AG04450 (cell line): ENCODE measurements around the gene PFKP. TPM values are rescaled to one million over a fixed set of nuclear protein-coding genes. Genes with fewer than 3 reads are reported as not detected.
A peak's percentile ranks its signal among the peaks of the same experiment; 100 is the strongest.

Source experiments
- CTCF ChIA-PET: fragments of 300-600, 350-600 bp; formaldehyde crosslinking; extraction: SDS; loops from one replicate; lab custom pipeline; 2022; ENCODE audit warnings: antibody characterized with exemption, inconsistent platforms; lab: Charles Lee
- POLR2A ChIA-PET: fragments of 350-600 bp; formaldehyde crosslinking; extraction: SDS; loops from one replicate; lab custom pipeline; 2021; ENCODE audit warnings: antibody characterized with exemption, inconsistent platforms; lab: Yijun Ruan, JAX
- DNase-seq: peaks from one replicate; pipeline ENCODE4 v3.0.0-alpha.2; 2011; ENCODE audit warnings: low read depth, low spot score
- H3K27ac ChIP-seq: one replicate; pipeline ENCODE4 v1.5.1; 2012; ENCODE audit warnings: low read depth, low read length, control low read depth
- H3K27me3 ChIP-seq: one replicate; pipeline ENCODE4 v1.6.0; 2012; ENCODE audit warnings: low read length; ENCODE audit not compliant: control insufficient read depth, insufficient read depth
- H3K4me3 ChIP-seq: 2 replicates; pipeline ENCODE4 v1.5.1; 2011; ENCODE audit warnings: mild to moderate bottlenecking, low read depth, low read length, control low read depth
- H3K9me3 ChIP-seq: 2 replicates; pipeline ENCODE4 v1.5.1; 2012; ENCODE audit warnings: low read length; ENCODE audit not compliant: control insufficient read depth, insufficient read depth
- polyA plus RNA-seq: library from polyadenylated mRNA; depleted of rRNA; stranded (reverse); fragments of >200 nt; gene quantifications from 2 replicates; pipeline ENCODE4 v1.2.3, GENCODE V29; 2011
- TF ChIP-seq, protein P1 (sequence below): IDR thresholded peaks from 2 replicates; pipeline ENCODE4 v1.5.1; 2011; ENCODE audit warnings: low read depth, low read length, control low read depth, inconsistent platforms

The PFKP gene
- polyA plus RNA-seq, 1 experiment = 122 TPM

DNA sequence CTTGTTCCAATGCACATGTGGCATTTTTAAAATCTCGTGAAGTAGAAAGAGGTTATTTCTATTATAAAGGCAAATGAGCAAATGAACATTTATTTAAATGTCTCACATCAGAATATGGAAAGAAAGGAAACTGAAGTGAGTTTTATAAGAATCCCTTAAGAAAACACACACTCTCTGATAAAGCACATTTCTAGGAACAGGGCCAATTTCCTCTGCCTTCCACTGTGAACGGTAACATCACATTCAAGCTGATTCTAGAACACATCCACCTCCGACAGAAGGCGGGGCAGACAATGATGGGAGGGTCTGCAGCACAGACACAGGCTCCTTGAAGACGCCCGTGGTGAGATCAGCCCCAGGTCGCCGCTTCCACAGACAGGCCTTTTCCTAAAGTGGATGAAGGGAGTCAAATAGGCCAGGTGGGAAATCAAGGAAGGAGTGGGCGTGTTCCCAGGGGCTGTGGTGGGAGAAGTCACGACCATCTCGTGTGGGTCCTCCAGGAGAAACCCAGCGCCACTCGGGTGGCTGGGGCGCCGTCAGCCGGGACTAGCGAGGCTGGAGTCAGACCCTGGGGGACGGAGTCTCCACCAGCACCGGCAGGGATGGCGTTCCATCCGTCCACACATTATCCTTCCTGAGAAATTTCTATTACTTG, 74.1 kb downstream of the PFKP start:
- Histone ChIP-seq H3K9me3 (no peaks in the 10 kb centered on the region; the same call in 1 of the 2 replicates), H3K4me3 (no peak overlapping the region), H3K27me3 (no peaks in the 10 kb centered on the region), H3K27ac (peak overlapping the region; percentile 11)
- TF ChIP-seq, protein P1, sequence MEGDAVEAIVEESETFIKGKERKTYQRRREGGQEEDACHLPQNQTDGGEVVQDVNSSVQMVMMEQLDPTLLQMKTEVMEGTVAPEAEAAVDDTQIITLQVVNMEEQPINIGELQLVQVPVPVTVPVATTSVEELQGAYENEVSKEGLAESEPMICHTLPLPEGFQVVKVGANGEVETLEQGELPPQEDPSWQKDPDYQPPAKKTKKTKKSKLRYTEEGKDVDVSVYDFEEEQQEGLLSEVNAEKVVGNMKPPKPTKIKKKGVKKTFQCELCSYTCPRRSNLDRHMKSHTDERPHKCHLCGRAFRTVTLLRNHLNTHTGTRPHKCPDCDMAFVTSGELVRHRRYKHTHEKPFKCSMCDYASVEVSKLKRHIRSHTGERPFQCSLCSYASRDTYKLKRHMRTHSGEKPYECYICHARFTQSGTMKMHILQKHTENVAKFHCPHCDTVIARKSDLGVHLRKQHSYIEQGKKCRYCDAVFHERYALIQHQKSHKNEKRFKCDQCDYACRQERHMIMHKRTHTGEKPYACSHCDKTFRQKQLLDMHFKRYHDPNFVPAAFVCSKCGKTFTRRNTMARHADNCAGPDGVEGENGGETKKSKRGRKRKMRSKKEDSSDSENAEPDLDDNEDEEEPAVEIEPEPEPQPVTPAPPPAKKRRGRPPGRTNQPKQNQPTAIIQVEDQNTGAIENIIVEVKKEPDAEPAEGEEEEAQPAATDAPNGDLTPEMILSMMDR = no peak
- ChIA-PET CTCF (no interaction called here), POLR2A (no interaction called here)
- no peak for DNase-seq

DNA sequence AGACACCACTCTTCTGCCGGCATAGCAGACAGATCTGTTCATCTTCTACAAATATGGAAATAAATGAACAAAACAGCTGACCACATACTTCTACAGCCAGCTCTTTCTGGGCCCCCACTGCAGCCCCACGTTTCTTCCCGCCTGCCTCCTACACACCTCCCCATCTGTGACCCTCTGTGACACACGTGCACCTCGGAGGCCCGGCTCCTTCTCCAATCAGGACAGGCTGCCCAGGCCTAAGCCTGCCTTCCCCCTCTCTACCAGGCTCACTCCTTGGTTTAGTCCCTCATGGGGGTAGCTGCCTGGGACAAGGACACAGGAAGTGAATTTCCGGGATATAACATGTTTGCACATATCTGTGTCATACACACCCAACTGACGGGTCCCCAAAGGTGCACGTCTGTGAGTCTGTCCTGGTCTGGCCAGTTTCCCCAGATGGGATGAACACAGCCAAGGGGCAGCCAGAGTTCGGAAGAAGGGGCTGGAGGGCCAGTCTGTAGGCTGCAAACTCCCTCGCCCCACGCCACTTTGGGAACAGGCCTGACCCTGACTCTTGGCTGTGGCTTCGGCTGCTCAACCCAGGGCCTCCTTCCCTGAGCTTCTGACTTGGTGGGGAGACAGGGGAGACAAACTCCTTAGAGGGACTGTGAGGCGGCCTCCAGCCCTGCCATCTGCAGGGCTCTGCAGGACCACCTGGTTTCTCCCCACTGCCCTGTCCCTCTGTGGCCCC, 75.0 kb downstream of the PFKP start:
- TF ChIP-seq, protein P1 = no peak
- no peak overlapping the region for H3K4me3 ChIP-seq
- peak overlapping the region; percentile 11 for H3K27ac ChIP-seq
- no peak for DNase-seq
- ChIA-PET CTCF (no interaction called here), POLR2A (no interaction called here)
- H3K27me3 ChIP-seq = no peaks in the 10 kb centered on the region
- no peaks in the 10 kb centered on the region; the same call in 1 of the 2 replicates for H3K9me3 ChIP-seq

DNA sequence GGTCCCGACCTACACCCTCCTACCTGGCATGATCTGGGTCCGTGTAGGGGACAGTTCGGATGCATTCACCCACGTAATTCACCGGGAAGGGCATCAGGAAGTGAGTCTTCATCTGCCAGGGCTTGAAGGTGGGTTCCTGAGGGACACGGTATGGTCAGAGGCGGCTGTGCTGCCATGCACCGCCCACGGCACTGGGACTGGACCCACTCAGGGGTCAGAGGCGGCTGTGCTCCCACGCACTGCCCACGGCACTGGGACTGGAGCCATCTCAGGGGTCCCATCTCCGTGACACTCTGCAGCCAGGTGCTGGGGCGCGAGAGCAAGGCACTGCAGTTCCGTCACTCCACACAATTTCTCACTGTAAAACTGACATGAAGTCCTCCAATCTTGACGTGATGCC, 76.0 kb downstream of the PFKP start:
- TF ChIP-seq, protein P1 = no peak
- H3K9me3 ChIP-seq = no peaks in the 10 kb centered on the region; the same call in 1 of the 2 replicates
- H3K27ac ChIP-seq = no peak overlapping the region
- no peak overlapping the region for H3K4me3 ChIP-seq
- ChIA-PET POLR2A (no interaction called here), CTCF (no interaction called here)
- no peaks in the 10 kb centered on the region for H3K27me3 ChIP-seq
- DNase-seq = no peak

DNA sequence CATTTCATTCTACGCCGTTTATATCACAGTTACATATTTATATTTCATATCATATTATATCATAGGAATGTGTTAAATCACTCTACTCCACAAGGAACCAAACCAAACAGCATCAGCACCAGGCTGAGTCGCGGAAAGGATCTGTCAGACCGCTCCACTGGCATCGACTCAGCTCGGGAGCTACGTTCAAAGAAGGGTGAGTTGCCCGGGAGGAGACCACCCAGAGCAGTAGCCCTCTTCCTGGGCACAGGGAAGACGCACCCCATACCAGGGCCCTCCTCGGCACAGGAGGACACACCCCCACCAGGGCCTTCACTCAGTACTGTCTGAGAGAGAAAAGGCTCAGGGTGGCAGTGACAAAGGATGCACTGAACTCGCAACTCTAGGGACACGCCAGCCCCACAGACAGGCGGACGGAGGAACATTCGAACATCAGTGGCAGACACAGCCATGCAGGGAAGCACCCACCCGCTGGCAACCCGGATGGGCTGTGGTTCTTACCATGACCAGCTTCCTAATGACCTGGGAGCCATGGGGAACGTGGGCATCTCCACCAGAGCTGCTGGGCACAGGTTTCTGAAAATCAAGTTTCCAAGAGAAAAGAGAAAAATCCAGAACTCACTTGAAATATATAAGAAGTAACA, 76.6 kb downstream of the PFKP start:
- DNase-seq = no peak
- H3K27ac ChIP-seq = no peak overlapping the region
- CTCF ChIA-PET = no interaction called here
- H3K4me3 ChIP-seq = no peak overlapping the region
- no peaks in the 10 kb centered on the region for H3K27me3 ChIP-seq
- POLR2A ChIA-PET = no interaction called here
- TF ChIP-seq, protein P1 = no peak
- no peaks in the 10 kb centered on the region for H3K9me3 ChIP-seq

DNA sequence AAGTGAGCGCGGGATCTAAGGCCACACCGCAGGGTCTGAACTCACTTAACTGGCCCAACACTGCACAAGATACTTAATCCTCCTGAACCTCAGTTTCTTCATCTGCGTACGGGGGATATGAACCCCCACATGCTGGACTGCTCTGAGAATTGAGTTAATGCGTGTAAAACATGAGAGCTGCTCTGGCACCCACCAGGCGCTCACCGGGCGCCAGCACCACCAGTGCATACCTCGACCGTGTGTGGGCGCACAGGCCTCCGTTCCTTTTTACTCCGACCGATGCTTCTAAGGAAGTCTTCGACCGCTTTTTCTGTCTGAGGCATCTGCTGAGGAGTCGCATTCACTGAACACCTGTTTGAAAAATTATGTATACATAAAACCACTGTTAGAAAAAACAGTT, 78.0 kb downstream of the PFKP start:
- DNase-seq = no peak
- no peak overlapping the region for H3K27ac ChIP-seq
- H3K4me3 ChIP-seq = no peak overlapping the region
- TF ChIP-seq, protein P1 = no peak
- ChIA-PET POLR2A (interaction anchor here (0.6 kb wide), 1 partner anchor 640 kb away, joined by 3 read pairs; no protein-coding TSS in a partner anchor), CTCF (no interaction called here)
- no peaks in the 10 kb centered on the region for H3K9me3 ChIP-seq
- no peaks in the 10 kb centered on the region for H3K27me3 ChIP-seq
